ENCODE results near the gene LHX2. TPM values are rescaled to one million over a fixed set of nuclear protein-coding genes. Genes with fewer than 3 reads are reported as not detected.

Gene LHX2
- total RNA-seq, 2 donors from 2014 or later = not detected

- TF ChIP-seq POLR2A (IDR thresholded peaks at IDR 0.05) (no peak), CTCF (IDR thresholded peaks at IDR 0.05) (no peak)
- Histone ChIP-seq H3K9me3 (no peaks in the 10 kb centered on the region), H3K4me1 (no peaks in the 10 kb centered on the region), H3K36me3 (replicated peaks in 1 of 2; ENCODE audit: insufficient read depth in 1 of 2, low read depth in 2 of 2) (no peaks in the 10 kb centered on the region), H3K27ac (no peak overlapping the region), H3K27me3 (no peaks in the 10 kb centered on the region), H3K4me3 (no peak overlapping the region)
- 77 to 81% methylated on average over 5 of the region's 5 CpGs for WGBS, 2 donors
- intact Hi-C loops (cut with DNase I) = no loop called here
- ATAC-seq = no peak
- DNase-seq = no peak
These were observed 32.6 kb upstream of the LHX2 start for GRCh38 chr9:123978981-123979380.

- TF ChIP-seq POLR2A (IDR thresholded peaks at IDR 0.05) (no peak), CTCF (IDR thresholded peaks at IDR 0.05) (no peak)
- no peak overlapping the region for H3K27ac ChIP-seq
- H3K4me1 ChIP-seq = no peaks in the 10 kb centered on the region
- no peaks in the 10 kb centered on the region for H3K36me3 ChIP-seq (replicated peaks in 1 of 2; ENCODE audit: insufficient read depth in 1 of 2, low read depth in 2 of 2)
- H3K4me3 ChIP-seq = no peak overlapping the region
- intact Hi-C loops (cut with DNase I) = no loop called here
- DNase-seq (no peak), ATAC-seq (no peak)
- no peaks in the 10 kb centered on the region for H3K9me3 ChIP-seq
- 70 to 75% methylated on average over 5 to 6 of the region's 6 CpGs for WGBS, 2 donors
- H3K27me3 ChIP-seq = no peaks in the 10 kb centered on the region
These were observed 29.0 kb upstream of the LHX2 start for GRCh38 chr9:123982535-123982934.

- TF ChIP-seq CTCF (IDR thresholded peaks at IDR 0.05) (no peak), POLR2A (IDR thresholded peaks at IDR 0.05) (no peak)
- WGBS, 2 donors = 77 to 88% methylated on average over 3 of the region's 3 CpGs
- ATAC-seq (no peak), DNase-seq (no peak)
- Histone ChIP-seq H3K4me1 (no peaks in the 10 kb centered on the region), H3K4me3 (no peak overlapping the region), H3K9me3 (no peaks in the 10 kb centered on the region), H3K27me3 (no peaks in the 10 kb centered on the region), H3K36me3 (replicated peaks in 1 of 2; ENCODE audit: insufficient read depth in 1 of 2, low read depth in 2 of 2) (no peaks in the 10 kb centered on the region), H3K27ac (no peak overlapping the region)
- intact Hi-C loops (cut with DNase I) = no loop called here
These were observed 28.5 kb upstream of the LHX2 start for GRCh38 chr9:123983047-123983446.

- Histone ChIP-seq H3K4me3 (no peak overlapping the region), H3K27me3 (no peaks in the 10 kb centered on the region), H3K4me1 (no peaks in the 10 kb centered on the region), H3K9me3 (no peaks in the 10 kb centered on the region), H3K27ac (no peak overlapping the region), H3K36me3 (replicated peaks in 1 of 2; ENCODE audit: insufficient read depth in 1 of 2, low read depth in 2 of 2) (no peaks in the 10 kb centered on the region)
- intact Hi-C loops (cut with DNase I) = no loop called here
- no peak for ATAC-seq
- TF ChIP-seq CTCF (IDR thresholded peaks at IDR 0.05) (no peak), POLR2A (IDR thresholded peaks at IDR 0.05) (no peak)
- WGBS, 2 donors = 75 to 78% methylated on average over 3 of the region's 3 CpGs
- DNase-seq = no peak
These were observed 26.8 kb upstream of the LHX2 start for GRCh38 chr9:123984802-123985201.

- no peak for DNase-seq
- H3K27me3 ChIP-seq = no peaks in the 10 kb centered on the region
- H3K4me1 ChIP-seq = no peaks in the 10 kb centered on the region
- no peaks in the 10 kb centered on the region for H3K9me3 ChIP-seq
- intact Hi-C loops (cut with DNase I) = no loop called here
- WGBS, 2 donors = 72 to 73% methylated on average over 4 of the region's 4 CpGs
- H3K27ac ChIP-seq = no peak overlapping the region
- TF ChIP-seq POLR2A (IDR thresholded peaks at IDR 0.05) = no peak
- TF ChIP-seq CTCF (IDR thresholded peaks at IDR 0.05) = no peak
- no peak overlapping the region for H3K4me3 ChIP-seq
- H3K36me3 ChIP-seq (replicated peaks in 1 of 2; ENCODE audit: insufficient read depth in 1 of 2, low read depth in 2 of 2) = no peaks in the 10 kb centered on the region
- ATAC-seq = no peak
These were observed 25.7 kb upstream of the LHX2 start for GRCh38 chr9:123985869-123986268.
